Measurements from ENCODE around the gene PDIA5. TPM values are rescaled to one million over a fixed set of nuclear protein-coding genes. Genes with fewer than 3 reads are reported as not detected.
A peak's percentile ranks its signal among the peaks of the same experiment; 100 is the strongest.

PDIA5 gene
- total RNA-seq, 1 experiment from 2014 or later: 24.3 TPM

GRCh38 chr3:123071146-123071545 lies 4.3 kb downstream of the PDIA5 start:
- Histone ChIP-seq H2AFZ (ENCODE audit: low read length) (no peak overlapping the region), H3K79me2 (ENCODE audit: insufficient read depth, low read length) (peaks cover 24% of the 10 kb centered on the region; the same call in 1 of the 2 replicates)

More at GRCh38 chr3:123071146-123071545, 4.3 kb downstream of the PDIA5 start:
- no peak overlapping the region for H3K14ac ChIP-seq (ENCODE audit: insufficient read depth, low read length)
- H2BK12ac ChIP-seq (ENCODE audit: insufficient read length, low read depth, low read length): no peak overlapping the region
- H3K4me3 Mint-ChIP-seq: no peak overlapping the region
- H3K9me3 ChIP-seq (ENCODE audit: control insufficient read depth, low read depth, low read length): no peaks in the 10 kb centered on the region
- H4K5ac ChIP-seq (ENCODE audit: insufficient read length, low read depth, low read length): no peak overlapping the region
- no peak overlapping the region for H2BK5ac ChIP-seq (ENCODE audit: insufficient read length, low read length)
- peaks cover 7% of the 10 kb centered on the region; the same call in 1 of the 2 replicates for H3K4me1 ChIP-seq (ENCODE audit: insufficient read depth, low read length)
- H3K36me3 Mint-ChIP-seq (ENCODE audit: insufficient read depth in 1 of 3, low read depth in 3 of 3): no peaks in the 10 kb centered on the region; a peak in 1 of 7 replicates
- no peak overlapping the region for H4K91ac ChIP-seq (ENCODE audit: insufficient read length, low read depth, low read length)
- H3K27ac Mint-ChIP-seq: peak overlapping the region in 1 of 3 experiments; percentile 66; a peak in 1 of 7 replicates
- no peaks in the 10 kb centered on the region; the same call in 1 of the 2 replicates for H3K27me3 ChIP-seq (ENCODE audit: insufficient read depth, low read length)
- TF ChIP-seq, protein P1, sequence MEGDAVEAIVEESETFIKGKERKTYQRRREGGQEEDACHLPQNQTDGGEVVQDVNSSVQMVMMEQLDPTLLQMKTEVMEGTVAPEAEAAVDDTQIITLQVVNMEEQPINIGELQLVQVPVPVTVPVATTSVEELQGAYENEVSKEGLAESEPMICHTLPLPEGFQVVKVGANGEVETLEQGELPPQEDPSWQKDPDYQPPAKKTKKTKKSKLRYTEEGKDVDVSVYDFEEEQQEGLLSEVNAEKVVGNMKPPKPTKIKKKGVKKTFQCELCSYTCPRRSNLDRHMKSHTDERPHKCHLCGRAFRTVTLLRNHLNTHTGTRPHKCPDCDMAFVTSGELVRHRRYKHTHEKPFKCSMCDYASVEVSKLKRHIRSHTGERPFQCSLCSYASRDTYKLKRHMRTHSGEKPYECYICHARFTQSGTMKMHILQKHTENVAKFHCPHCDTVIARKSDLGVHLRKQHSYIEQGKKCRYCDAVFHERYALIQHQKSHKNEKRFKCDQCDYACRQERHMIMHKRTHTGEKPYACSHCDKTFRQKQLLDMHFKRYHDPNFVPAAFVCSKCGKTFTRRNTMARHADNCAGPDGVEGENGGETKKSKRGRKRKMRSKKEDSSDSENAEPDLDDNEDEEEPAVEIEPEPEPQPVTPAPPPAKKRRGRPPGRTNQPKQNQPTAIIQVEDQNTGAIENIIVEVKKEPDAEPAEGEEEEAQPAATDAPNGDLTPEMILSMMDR (conservative IDR thresholded peaks at IDR 0.05): peak; percentile 56
- no peaks in the 10 kb centered on the region for H4K20me1 ChIP-seq (ENCODE audit: control insufficient read depth, insufficient read depth, insufficient read length)
- peaks cover 18% of the 10 kb centered on the region for H3K23me2 ChIP-seq (ENCODE audit: insufficient read length, low read depth, low read length, poor library complexity, severe bottlenecking)
- H3K9me3 Mint-ChIP-seq: peaks cover 0 to 3% of the 10 kb centered on the region in 2 experiments; a peak in 2 of 5 replicates
- H4K8ac ChIP-seq (replicated peaks; ENCODE audit: insufficient read length, low read depth, low read length): no peak overlapping the region
- H3K9ac ChIP-seq (ENCODE audit: extremely low read depth, insufficient read length, low read length): no peak overlapping the region
- H3T11ph ChIP-seq (ENCODE audit: low read length): no peak overlapping the region
- no peak overlapping the region for H2AK5ac ChIP-seq (ENCODE audit: insufficient read length, low read length)
- DNase-seq: peak; percentile 53
- H2BK20ac ChIP-seq (ENCODE audit: low read depth, low read length, poor library complexity, severe bottlenecking): no peak overlapping the region
- peaks cover 35 to 49% of the 10 kb centered on the region in 2 experiments for H3K4me1 Mint-ChIP-seq
- no peak overlapping the region for H3K18ac ChIP-seq (ENCODE audit: insufficient read length, low read depth, low read length)
- no CpG with 5 or more reads among the region's 5 CpGs for WGBS (ENCODE audit: extremely low coverage, insufficient read length, low lambda C conversion rate)
- no peak overlapping the region for H2BK120ac ChIP-seq (ENCODE audit: low read depth, low read length, poor library complexity, severe bottlenecking)
- H3K79me1 ChIP-seq (ENCODE audit: insufficient read depth, low read depth, low read length, poor library complexity, severe bottlenecking): peaks cover 7% of the 10 kb centered on the region
- H3K27me3 Mint-ChIP-seq (ENCODE audit: low read depth): peaks cover 11% of the 10 kb centered on the region
- no peak overlapping the region for H3K27ac ChIP-seq (ENCODE audit: insufficient read length, low read depth, low read length)
- no peak overlapping the region for H3K23ac ChIP-seq (ENCODE audit: insufficient read length, low read depth, low read length)
- H3K4me2 ChIP-seq (ENCODE audit: insufficient read depth, insufficient read length, low read length): no peak overlapping the region
- no peak overlapping the region for H3K4ac ChIP-seq (ENCODE audit: low read depth, low read length)
- H2BK15ac ChIP-seq (ENCODE audit: low read depth, low read length): no peak overlapping the region
- H3K56ac ChIP-seq (ENCODE audit: insufficient read length, low read depth, low read length): no peak overlapping the region

All from H9 (cell line).